GM18858 (cell line): ENCODE data around the gene FBXL7.

Source experiments
- ATAC-seq: cut with Tn5 transposase; IDR thresholded peaks from one replicate; pipeline ENCODE4 v1.9.1; 2021; ENCODE audit not compliant: unreplicated experiment

FBXL7 gene

DNA sequence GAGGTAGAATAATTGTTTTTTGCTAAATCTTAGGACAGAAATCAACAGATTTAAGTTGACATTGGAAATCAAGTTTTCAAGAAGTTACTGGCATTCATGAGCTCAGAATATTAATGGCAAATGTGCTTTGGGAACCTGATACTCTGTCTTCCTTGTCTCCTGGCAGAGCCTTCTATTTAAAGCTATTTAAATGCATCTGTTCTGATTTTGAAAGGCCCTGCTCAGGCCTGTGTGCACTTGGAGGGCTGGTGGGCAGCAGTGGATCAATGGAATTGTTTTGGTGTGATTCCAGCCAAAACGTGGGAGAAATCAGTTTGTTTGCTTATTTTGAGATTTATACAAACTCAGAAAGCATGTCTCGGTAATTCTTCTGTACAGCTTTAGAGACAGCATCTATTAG lies 38.5 kb downstream of the FBXL7 start:
- no peak for ATAC-seq

DNA sequence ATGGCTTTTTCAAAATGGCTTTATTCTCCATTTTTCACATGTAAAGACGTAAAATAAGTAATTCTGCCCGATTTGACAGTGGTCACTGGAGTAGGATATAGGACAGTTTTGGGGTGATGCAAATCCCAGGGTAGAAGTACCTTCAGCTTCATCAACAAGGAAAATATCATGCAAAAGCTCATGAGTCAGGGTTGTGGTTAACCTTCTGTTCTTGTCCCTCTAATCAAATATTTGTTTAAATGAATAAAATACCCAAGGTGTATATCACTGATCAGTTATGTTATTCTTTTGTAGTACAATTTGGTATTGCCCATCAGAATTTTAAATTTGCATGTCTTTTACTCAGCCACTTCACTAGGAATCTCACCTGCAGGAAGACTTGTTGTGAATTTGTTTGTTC lies 40.0 kb downstream of the FBXL7 start:
- no peak for ATAC-seq

DNA sequence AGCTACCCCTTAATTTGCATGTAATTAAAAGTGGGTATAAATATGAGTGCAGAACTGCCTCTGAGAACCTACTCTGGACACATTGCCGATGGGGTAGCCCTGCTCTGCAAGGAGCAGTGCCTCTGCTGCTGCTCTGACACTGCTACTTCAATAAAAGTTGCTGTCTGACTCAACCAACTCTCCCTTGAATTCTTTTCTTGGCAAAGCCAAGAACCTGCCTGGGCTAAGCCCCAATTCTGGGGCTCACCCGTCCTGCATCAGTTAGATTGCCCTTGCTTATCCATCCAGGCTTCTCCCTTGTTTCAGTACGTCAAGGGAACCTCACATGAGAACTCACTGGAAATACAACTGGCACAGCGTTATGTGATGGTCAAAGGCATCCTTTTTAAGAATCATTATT lies 44.1 kb downstream of the FBXL7 start:
- ATAC-seq, result no peak

DNA sequence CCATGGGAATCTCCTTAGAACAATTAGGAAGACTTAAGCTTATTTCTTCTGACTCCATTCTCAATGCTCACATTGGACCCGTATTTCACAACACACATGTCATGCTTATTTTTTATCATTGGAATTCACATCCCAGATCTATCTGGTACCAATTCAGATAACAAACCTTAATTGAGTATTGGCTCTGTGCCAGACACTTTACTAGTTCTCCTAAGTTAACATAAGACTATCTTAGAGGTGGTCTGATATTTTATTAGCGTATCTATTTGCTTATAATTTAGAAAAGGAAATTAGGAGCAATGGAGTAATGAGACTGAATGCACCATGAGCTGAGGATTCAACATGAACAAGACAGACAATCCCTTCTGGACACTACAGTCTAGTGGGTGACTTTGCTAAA lies 45.1 kb downstream of the FBXL7 start:
- no peak for ATAC-seq

DNA sequence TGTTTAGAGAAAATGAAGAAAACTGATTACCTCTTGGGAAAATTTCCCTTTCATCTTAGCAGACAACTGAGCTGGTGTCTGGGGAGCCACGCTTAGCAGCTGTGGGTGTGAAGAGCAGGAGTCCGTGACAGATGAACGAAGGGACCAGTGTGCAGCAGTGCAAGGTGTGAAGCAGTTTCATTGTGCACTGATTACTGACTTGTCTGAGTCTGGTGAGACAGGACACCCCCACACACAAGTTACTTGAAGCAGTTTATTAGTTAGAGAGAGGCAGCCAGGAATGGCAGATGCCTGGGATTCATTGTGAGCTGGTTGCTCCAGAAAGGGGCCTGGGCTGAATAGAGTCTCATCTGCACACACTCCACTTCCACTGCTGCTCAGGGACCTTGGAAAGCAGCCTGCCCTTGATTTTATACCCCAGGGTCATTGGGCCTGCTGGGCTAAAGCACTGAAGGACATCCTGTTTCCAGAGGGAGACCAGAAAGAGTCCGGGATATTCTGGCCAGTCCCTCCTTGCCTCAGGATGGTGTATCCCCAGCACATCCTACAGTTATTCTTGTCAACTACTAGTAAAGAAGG lies 47.4 kb downstream of the FBXL7 start:
- no peak for ATAC-seq

DNA sequence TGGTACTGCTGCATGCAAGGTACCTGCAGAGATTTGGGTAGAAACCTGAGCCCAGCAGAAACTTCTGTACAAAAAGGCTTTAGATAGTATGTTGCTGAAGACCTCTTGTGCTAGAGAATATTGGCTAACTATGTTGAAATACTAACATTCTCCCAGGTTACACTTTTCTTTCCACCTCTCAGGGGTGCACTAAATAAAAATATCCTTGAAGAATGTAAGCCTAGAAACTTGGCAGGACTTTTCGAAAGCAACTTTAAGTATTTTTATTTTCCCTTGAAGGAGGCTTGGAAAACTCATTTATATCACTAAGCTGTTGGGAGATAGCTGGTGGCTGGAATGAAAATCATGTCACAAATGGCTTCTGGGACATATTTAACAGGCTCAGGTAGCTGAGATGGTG lies 50.0 kb downstream of the FBXL7 start:
- ATAC-seq, result no peak

DNA sequence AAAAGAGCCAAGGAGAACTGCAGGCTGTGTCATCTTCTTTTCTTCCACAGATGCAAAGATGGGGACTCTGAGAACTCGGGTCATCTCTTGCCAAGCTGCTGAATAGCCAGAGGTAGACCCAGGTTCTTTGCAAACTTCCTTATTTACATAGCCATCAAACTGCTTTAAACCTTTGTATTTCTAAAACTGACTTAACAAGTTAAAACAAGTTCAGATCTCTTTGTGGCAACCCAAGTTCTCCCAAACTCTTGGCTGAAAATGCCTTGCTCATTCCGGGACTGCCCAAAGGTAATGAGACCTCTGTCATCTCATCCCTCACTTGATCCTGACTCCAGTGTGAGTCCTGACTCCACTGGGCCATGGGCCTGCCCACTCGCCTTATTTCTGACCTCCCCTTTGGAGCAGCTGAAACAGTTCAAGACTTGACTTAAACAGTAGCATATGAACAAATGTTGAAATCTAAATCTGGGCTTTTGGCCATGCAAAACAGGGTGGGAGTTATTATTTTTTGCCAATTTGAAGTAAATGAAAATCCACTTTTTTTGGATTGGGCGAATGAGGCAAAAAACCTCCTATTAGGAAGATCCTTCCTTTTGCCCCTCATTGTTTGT lies 50.6 kb downstream of the FBXL7 start:
- no peak for ATAC-seq

DNA sequence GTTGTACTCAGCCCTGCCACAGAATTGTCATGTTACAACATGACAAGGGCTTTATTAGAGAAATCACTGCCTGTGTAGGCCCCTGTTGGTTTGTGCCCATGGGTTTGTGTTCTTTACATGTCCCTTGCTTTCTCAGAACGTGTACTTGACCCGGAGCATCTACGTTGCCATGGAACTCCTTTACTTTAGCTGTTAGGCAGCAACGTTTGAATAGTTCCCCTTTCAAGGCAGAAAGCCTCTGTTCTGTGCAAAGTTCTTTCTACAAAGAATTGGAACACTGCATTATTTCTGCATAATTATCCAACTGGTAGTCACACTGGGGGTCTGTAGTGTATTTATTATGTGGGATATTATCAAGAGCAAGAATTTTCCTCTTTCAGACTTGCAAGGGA lies 51.1 kb downstream of the FBXL7 start:
- no peak for ATAC-seq

DNA sequence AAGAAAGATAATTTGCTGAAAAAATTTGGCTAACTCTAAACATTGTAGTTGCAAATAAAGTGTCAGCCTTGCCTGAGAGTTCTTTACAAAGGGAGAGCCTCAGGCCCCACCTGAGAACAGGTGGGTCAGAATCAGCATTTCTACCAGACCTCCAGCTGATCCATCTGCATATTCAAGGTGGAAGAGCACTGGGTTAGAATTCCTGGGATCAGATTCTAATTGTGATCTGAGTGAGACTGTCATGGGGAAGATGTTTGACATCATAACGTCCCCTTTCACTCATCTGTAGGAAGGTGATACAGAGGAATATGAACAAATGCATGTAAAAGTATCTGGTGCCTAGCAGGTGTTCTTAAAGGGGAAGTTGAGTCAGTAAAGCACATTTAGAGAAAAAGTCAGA lies 54.6 kb downstream of the FBXL7 start:
- ATAC-seq, result no peak

DNA sequence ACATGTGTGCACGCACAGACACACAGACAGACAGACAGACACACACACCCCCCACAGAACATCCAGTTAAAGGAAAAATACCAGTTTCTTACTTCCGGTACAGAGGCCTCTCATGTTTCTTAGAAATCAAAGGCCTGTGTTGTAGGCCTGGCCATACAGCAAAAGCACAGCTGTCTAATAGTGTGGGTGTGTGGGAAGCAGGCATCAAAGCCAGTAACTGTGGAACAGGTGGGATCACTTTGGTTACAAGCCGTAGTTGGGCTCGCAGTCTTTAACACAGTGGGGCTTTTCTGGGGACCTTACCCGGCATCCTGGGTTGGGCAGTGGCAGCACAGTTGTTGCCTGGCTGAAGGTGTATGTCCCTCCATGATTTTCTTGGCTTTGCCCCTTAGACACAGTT lies 55.2 kb downstream of the FBXL7 start:
- ATAC-seq, result no peak

DNA sequence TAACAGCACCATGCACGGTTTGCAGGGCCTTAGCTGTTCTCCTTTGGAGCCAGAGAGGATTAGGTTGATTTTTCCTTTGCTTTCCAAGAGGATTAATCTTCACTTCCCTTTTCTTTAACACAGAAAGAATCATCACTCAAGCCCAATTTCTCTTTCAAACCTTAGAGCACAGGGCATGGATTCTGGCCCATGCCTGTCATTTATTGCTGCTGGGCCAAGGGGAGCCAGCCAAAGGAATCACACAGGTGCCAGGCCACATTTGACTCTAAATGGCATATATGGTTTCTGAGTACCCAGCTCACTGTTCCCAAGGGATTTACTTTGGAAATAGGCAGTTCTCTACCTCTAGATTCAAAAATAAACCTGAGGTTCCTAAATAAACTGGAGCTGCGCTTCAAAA lies 58.3 kb downstream of the FBXL7 start:
- no peak for ATAC-seq

DNA sequence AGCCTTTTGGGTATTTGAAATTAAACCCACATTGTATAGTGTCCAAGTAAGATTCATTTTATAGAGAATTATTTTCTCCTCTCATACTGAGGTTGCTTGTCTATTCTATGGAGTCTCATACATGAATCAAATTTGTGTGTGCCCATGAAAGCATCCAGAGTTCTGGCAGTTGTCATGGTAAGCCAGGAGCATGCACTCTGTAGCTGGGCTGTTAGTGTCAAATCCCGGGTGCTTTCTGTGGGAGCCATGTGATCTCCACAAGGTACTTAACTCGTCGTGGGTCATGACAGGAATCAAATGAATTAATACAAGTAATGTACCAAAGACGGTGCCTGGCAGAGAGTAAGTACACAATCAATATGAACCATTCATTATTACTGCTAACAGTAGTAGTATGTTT lies 58.7 kb downstream of the FBXL7 start:
- ATAC-seq, result no peak

DNA sequence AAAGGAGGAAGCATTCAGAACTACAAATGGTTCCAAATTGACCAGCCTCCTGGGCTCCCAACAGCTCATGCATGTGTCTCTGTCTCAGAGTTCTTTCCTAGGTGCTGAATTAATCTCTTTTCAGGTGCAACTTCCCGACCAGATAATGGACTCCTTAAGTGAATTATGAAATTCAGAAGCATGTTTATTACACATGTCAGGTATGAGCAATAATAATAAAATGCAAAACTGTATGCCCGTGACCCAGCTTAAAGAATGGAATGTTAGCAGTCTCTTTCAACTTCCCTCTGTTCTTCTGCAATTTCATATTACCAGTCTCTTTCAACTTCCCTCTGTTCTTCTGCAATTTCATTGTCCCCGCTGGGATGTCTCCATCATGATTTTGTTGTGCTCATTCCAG lies 60.4 kb downstream of the FBXL7 start:
- ATAC-seq, result no peak

DNA sequence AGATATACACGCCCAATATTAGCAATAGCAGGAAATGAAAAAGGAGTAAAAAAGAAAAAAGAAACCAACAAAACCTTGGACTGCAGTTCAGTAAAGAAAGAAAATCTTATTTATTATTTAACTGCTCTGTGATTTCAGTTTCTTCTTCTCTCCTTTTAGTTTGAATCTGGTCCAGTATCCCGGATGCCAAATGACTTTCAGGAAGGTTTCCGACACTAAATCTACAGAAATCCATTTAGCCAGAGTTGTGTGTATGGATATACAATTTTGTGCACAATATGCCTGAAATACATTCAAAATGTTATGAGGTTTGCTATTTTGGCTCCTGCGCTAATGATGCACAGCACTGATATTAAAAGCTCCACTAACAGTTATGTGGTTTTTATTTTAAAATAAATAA lies 64.5 kb downstream of the FBXL7 start:
- ATAC-seq, result no peak

DNA sequence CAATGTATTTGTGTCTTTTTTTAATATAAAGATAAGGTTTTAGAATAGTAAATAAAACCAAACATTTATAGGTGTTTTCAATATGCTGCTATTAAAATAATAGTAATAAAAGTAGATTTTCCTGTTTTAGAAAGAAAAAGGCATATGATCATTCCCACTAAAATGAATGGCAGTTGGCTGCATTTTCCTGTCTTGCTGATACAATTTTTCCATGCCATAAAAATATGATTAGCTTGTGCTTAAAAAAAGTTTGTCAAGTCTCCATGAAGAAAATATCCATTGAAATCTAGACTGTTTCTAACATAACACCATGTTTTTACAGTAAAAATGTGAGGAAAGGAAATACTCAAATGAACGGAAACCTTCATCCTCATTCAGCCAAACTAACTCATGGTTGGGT lies 65.0 kb downstream of the FBXL7 start:
- no peak for ATAC-seq

DNA sequence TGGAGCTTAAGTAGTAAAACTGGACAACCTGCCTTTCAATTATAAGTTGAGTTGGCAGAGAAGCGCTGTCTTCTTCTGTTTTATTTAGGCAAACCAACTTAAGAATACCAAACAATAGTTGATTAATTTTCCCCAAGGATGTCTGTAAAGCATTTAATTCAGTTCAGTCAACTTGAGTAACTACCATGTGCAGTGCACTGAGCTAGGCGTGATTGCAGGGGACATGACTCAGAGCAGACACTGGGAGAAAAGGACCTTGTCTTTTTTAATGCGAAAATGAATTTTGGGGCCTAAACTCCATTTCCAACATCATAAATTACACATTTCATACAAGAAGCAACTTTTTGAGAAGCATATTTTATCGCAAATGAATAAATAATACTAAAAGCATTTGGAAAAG lies 66.3 kb downstream of the FBXL7 start:
- no peak for ATAC-seq

DNA sequence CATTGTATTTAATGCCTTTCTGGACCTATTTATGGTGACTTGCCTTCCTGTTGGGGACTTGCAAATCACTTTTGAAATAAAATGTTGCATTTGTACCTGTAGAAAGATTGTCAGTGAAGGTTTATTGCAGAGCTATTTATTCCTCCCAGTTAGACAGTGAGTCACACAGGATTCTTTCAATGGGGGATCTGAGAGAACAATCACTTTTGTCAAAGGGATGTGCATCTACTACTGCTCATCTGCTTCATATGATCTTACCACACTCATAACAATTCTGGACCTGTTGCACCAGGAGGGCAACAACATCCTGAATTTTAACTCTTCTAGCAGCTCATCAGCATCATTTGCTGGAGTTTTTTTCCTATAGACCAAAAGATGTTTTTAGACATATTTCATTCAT lies 66.8 kb downstream of the FBXL7 start:
- no peak for ATAC-seq

DNA sequence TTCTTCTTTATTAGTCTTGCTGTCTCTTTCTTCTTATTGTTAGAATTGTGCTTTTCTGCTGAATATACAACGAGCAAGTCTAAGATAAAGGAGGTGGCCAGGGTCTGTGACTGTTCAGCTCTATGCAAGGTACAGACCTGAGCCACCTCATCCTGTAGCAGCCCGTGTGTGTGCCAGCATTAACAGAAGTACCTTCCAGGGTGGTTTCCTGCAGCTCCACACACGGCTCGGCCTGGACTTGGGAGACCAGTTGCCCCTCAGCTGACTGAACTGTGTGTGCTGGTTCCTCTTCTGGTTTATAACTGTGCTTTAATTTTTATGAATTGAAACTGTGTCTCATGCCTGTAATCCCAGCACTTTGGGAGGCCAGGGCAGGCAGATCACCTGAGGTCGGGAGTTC lies 70.5 kb downstream of the FBXL7 start:
- no peak for ATAC-seq

DNA sequence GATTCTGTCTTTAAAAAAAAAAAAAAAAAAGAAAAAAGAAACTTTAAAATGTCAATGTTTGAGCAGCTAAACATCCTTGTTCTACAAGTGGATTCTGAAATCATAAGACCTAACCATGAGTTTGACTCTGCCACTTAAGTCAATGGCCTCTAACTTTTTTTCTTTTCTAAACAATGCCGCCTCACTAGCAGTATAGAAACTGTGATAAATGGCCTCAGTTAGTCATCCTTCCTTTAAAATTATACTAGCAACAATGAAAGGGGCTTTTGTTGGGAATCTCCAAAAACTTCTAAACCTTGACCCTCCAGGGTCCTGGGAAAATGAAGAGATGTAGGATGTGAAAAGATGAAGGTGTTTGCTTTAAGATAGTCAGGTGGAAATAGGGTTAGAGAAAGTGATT lies 71.1 kb downstream of the FBXL7 start:
- no peak for ATAC-seq

DNA sequence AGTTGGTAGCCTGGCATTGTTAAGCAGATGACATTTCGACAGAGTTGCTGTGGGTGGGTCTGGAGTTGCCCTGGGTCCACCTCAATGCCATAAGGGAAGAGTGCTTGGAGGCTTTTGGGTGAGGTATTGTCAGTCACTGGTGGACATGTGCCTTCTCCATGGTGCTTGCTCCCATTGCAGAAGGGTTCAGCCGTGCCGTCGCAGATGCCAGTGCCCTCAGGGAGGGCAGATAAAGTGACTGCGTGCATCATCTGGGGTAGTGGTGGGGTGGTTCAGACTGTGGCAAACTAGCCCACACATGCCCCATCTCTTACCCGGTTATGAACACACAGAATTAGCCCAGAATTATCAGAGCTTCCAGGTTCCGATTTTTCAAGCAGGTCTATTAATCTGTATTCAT lies 71.6 kb downstream of the FBXL7 start:
- ATAC-seq, result no peak

DNA sequence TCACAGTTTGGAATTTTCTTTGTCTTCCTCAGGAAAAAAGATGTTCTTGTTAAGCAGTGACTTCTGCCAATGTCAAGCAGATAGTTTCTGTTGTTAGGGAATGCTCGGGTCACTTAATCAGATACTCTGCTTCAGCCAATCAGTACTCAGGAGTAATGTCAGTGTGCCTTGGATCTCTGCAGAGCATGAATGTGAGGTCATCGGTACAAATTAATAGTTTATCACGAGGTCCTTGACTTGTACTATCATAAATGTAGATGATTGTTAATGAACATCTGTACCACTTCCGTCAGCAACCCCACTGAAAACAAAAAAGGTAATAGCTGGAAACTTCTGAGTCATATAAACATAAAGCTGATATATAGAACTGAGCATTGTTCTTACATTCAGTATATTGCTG lies 73.6 kb downstream of the FBXL7 start:
- ATAC-seq, result no peak

DNA sequence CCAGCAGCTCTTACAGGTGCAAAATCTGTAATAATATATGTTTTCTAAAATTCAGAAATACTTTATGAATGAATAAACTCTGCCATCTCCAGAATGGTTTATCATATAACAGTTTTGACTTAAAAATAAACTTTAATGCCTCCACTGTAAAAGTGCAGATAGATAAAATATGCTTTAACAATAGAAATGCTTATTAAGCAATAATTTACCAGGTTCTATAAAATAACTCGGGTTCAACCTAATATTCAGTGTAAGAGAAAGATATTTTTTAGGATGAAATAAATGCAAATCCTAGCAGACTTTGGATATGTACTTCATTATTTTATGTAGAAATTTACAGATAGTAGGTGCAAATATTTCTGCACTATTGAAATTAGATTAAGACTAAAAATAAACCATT lies 74.1 kb downstream of the FBXL7 start:
- ATAC-seq, result no peak

DNA sequence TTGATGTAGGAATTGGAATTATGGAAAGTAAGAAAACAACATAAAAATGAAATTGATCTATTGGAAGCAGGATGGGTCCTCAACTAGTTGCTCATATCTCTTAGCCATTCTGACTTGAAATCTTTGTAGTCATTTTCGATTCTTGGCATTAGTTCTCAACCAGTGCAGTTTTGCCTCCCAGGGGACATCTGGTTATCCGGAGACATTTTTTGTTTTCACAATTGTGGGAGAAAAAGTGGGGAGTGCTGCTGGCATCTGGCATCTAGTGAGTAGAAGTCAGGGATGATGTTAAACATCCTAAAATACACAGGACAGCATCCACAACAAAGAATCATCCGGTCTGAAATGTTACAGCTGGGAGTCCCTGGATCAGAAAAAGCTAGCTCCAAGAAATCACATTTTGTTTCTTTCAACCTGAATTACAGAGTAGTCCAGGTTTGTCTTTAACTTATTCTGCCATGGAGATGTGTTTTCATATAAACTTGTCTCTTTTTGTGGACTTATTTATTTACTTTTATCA lies 74.9 kb downstream of the FBXL7 start:
- ATAC-seq, result no peak
